GM23338 (cell line): ENCODE data around the gene RIMBP3B. TPM values are rescaled to one million over a fixed set of nuclear protein-coding genes. Genes with fewer than 3 reads are reported as not detected.
"Not testable (repeated sequence)": the region's sequence is repeated elsewhere in the genome, so short reads cannot be mapped to it uniquely, and the experiment has no call there.

Experiments used
- ATAC-seq: fragments of 200-7000 bp; cut with Tn5 transposase; 3 replicates; pipeline ENCODE4 v1.9.1; 2020
- DNase-seq: peaks from one replicate; pipeline ENCODE4 v3.0.0-alpha.2; 2015; ENCODE audit warnings: low spot score
- H2AFZ ChIP-seq: fragments of 200-600 bp; sonication (generic); 2 replicates; pipeline ENCODE4 v1.8.0; 2016; ENCODE audit warnings: antibody characterized with exemption, mild to moderate bottlenecking, moderate library complexity
- H3F3A ChIP-seq: fragments of 200-600 bp; sonication (generic); replicated peaks from 2 replicates; pipeline ENCODE4 v1.8.0; 2017; ENCODE audit warnings: antibody characterized with exemption, mixed run types, low read depth
- H3K27ac ChIP-seq: fragments of 200-600 bp; sonication (generic); 2 replicates; pipeline ENCODE4 v1.6.1; 2016; ENCODE audit warnings: low read depth
- H3K27me3 ChIP-seq: fragments of 200-600 bp; sonication (generic); 2 replicates; pipeline ENCODE4 v1.8.0; 2016; ENCODE audit warnings: mild to moderate bottlenecking, mixed run types, moderate library complexity; ENCODE audit not compliant: insufficient read depth
- H3K36me3 ChIP-seq: fragments of 200-600 bp; sonication (generic); 2 replicates; pipeline ENCODE4 v1.8.0; 2016; ENCODE audit warnings: mild to moderate bottlenecking; ENCODE audit not compliant: insufficient read depth
- H3K4me1 ChIP-seq: fragments of 200-600 bp; sonication (generic); 2 replicates; pipeline ENCODE4 v1.8.0; 2016; ENCODE audit warnings: mild to moderate bottlenecking, moderate library complexity; ENCODE audit not compliant: insufficient read depth
- H3K4me2 ChIP-seq: fragments of 200-600 bp; sonication (generic); 2 replicates; pipeline ENCODE4 v1.7.1; 2017; ENCODE audit warnings: mixed run types
- H3K4me3 ChIP-seq: fragments of 200-600 bp; sonication (generic); 2 replicates; pipeline ENCODE4 v1.6.1; 2016; ENCODE audit warnings: mixed run types
- H3K79me2 ChIP-seq: fragments of 200-600 bp; sonication (generic); replicated peaks from 2 replicates; pipeline ENCODE4 v1.8.0; 2017; ENCODE audit warnings: mild to moderate bottlenecking; ENCODE audit not compliant: insufficient read depth
- H3K9me2 ChIP-seq: fragments of 200-600 bp; sonication (generic); 2 replicates; pipeline ENCODE4 v1.8.0; 2017; ENCODE audit not compliant: insufficient read depth
- H4K20me1 ChIP-seq: fragments of 200-600 bp; sonication (generic); replicated peaks from 2 replicates; pipeline ENCODE4 v1.8.0; 2017; ENCODE audit warnings: mild to moderate bottlenecking; ENCODE audit not compliant: insufficient read depth
- H3K27ac Mint-ChIP-seq: 2 replicates; pipeline ENCODE4 v1.8.0; 2020; ENCODE audit warnings: inconsistent platforms, mild to moderate bottlenecking, moderate library complexity, mixed read lengths
- H3K27me3 Mint-ChIP-seq: 3 replicates; pipeline ENCODE4 v1.8.0; 2022; ENCODE audit warnings: low read depth, mild to moderate bottlenecking, moderate library complexity, mixed read lengths, inconsistent platforms; ENCODE audit not compliant: insufficient read depth, poor library complexity
- H3K36me3 Mint-ChIP-seq: 3 replicates; pipeline ENCODE4 v1.8.0; 2021; ENCODE audit warnings: low read depth, mild to moderate bottlenecking, inconsistent platforms, moderate library complexity, mixed read lengths
- H3K4me1 Mint-ChIP-seq: 3 replicates; pipeline ENCODE4 v1.8.0; 2020; ENCODE audit warnings: mild to moderate bottlenecking, inconsistent platforms, mixed read lengths
- H3K4me3 Mint-ChIP-seq: 3 replicates; pipeline ENCODE4 v1.8.0; 2021; ENCODE audit warnings: moderate library complexity, mild to moderate bottlenecking, inconsistent platforms, mixed read lengths
- H3K9me3 Mint-ChIP-seq: 3 replicates; pipeline ENCODE4 v1.8.0; 2020; ENCODE audit warnings: moderate library complexity, mild to moderate bottlenecking, inconsistent platforms, mixed read lengths
- polyA plus RNA-seq: library from polyadenylated mRNA; unstranded; fragments of >200 nt; fragmentation: Nextera tagmentation; extraction: Ambion mirVana; gene quantifications from 2 replicates; pipeline ENCODE4 v1.2.1, GENCODE V29; 2016
- total RNA-seq: library from RNA; depleted of rRNA; stranded (reverse); fragments of >200 nt; shearing (Covaris generic); gene quantifications from 2 replicates; pipeline ENCODE4 v1.2.3, GENCODE V29; 2014

Gene RIMBP3B
- total and polyA plus RNA-seq, 2 experiments from 2014 or later = 0.10 to 0.21 TPM

- not testable (repeated sequence) for H3K79me2 ChIP-seq, H3K36me3 ChIP-seq, H3K4me1 Mint-ChIP-seq, H3K27ac ChIP-seq, H4K20me1 ChIP-seq, H2AFZ ChIP-seq, H3K27me3 ChIP-seq, H3K27ac Mint-ChIP-seq, H3K4me3 ChIP-seq, H3F3A ChIP-seq, H3K9me2 ChIP-seq, H3K27me3 Mint-ChIP-seq, H3K9me3 Mint-ChIP-seq, H3K4me3 Mint-ChIP-seq, ATAC-seq, H3K36me3 Mint-ChIP-seq, H3K4me1 ChIP-seq, DNase-seq, H3K4me2 ChIP-seq
Observed at GRCh38 chr22:21363803-21364202, 19.7 kb upstream of the RIMBP3B start.

- H3K4me1 ChIP-seq, H3K9me2 ChIP-seq, H3K4me3 Mint-ChIP-seq, H3K27me3 ChIP-seq, H3K27ac ChIP-seq, H3K4me3 ChIP-seq, H3F3A ChIP-seq, H4K20me1 ChIP-seq, H3K36me3 Mint-ChIP-seq, H3K36me3 ChIP-seq, H3K79me2 ChIP-seq, DNase-seq, H3K4me2 ChIP-seq, H3K4me1 Mint-ChIP-seq, H2AFZ ChIP-seq, H3K9me3 Mint-ChIP-seq, H3K27ac Mint-ChIP-seq, H3K27me3 Mint-ChIP-seq, ATAC-seq: not testable (repeated sequence)
Observed at GRCh38 chr22:21364362-21364761, 19.2 kb upstream of the RIMBP3B start.

GRCh38 chr22:21365337-21365736 is 18.2 kb upstream of the RIMBP3B start:
- not testable (repeated sequence) for H3K4me3 ChIP-seq, H3F3A ChIP-seq, H3K27me3 ChIP-seq, H3K4me1 ChIP-seq, H3K36me3 Mint-ChIP-seq, H3K4me3 Mint-ChIP-seq, H3K9me2 ChIP-seq, H3K9me3 Mint-ChIP-seq, H3K79me2 ChIP-seq, H3K27ac ChIP-seq, H4K20me1 ChIP-seq, H3K27ac Mint-ChIP-seq, H3K36me3 ChIP-seq, DNase-seq, ATAC-seq, H3K4me2 ChIP-seq, H2AFZ ChIP-seq, H3K4me1 Mint-ChIP-seq, H3K27me3 Mint-ChIP-seq

GRCh38 chr22:21368603-21369310 is 14.8 kb upstream of the RIMBP3B start:
- not testable (repeated sequence) for H4K20me1 ChIP-seq, H3K4me3 ChIP-seq, H3K27me3 ChIP-seq, H3K4me2 ChIP-seq, H3K9me2 ChIP-seq, H3K36me3 Mint-ChIP-seq, H3K4me1 Mint-ChIP-seq, H3K4me3 Mint-ChIP-seq, DNase-seq, ATAC-seq, H3K27me3 Mint-ChIP-seq, H3K79me2 ChIP-seq, H3K4me1 ChIP-seq, H3K36me3 ChIP-seq, H3F3A ChIP-seq, H3K9me3 Mint-ChIP-seq, H3K27ac Mint-ChIP-seq, H3K27ac ChIP-seq, H2AFZ ChIP-seq

- H3K27ac ChIP-seq, H3K27me3 Mint-ChIP-seq, H3K9me3 Mint-ChIP-seq, H3K4me3 Mint-ChIP-seq, H4K20me1 ChIP-seq, H2AFZ ChIP-seq, H3K4me1 ChIP-seq, H3K36me3 ChIP-seq, H3K79me2 ChIP-seq, DNase-seq, H3K27ac Mint-ChIP-seq, H3F3A ChIP-seq, H3K4me2 ChIP-seq, H3K36me3 Mint-ChIP-seq, H3K27me3 ChIP-seq, H3K4me1 Mint-ChIP-seq, H3K4me3 ChIP-seq, H3K9me2 ChIP-seq: not testable (repeated sequence)
- peak; percentile 76 for ATAC-seq
Observed at GRCh38 chr22:21375880-21376279, 7.7 kb upstream of the RIMBP3B start.

GRCh38 chr22:21384468-21385357 is 1.2 kb downstream of the RIMBP3B start:
- H3K27ac Mint-ChIP-seq, H3K9me3 Mint-ChIP-seq, H3K4me3 ChIP-seq, H3K4me1 Mint-ChIP-seq, H3K36me3 Mint-ChIP-seq, H3K4me2 ChIP-seq, H3K4me1 ChIP-seq, H3K27me3 Mint-ChIP-seq, H3K9me2 ChIP-seq, H3K4me3 Mint-ChIP-seq, H3K79me2 ChIP-seq, H3K36me3 ChIP-seq, DNase-seq, H4K20me1 ChIP-seq, H3K27me3 ChIP-seq, H2AFZ ChIP-seq, H3K27ac ChIP-seq, H3F3A ChIP-seq: not testable (repeated sequence)
- peak; percentile 52 for ATAC-seq
